GM18858 (cell line): Measurements from ENCODE around the gene ATXN1L.
"Not testable (repeated sequence)": the region's sequence is repeated elsewhere in the genome, so short reads cannot be mapped to it uniquely, and the experiment has no call there.

ENCODE experiments used
- ATAC-seq: cut with Tn5 transposase; IDR thresholded peaks from one replicate; pipeline ENCODE4 v1.9.1; 2021; ENCODE audit not compliant: unreplicated experiment

The ATXN1L gene

DNA sequence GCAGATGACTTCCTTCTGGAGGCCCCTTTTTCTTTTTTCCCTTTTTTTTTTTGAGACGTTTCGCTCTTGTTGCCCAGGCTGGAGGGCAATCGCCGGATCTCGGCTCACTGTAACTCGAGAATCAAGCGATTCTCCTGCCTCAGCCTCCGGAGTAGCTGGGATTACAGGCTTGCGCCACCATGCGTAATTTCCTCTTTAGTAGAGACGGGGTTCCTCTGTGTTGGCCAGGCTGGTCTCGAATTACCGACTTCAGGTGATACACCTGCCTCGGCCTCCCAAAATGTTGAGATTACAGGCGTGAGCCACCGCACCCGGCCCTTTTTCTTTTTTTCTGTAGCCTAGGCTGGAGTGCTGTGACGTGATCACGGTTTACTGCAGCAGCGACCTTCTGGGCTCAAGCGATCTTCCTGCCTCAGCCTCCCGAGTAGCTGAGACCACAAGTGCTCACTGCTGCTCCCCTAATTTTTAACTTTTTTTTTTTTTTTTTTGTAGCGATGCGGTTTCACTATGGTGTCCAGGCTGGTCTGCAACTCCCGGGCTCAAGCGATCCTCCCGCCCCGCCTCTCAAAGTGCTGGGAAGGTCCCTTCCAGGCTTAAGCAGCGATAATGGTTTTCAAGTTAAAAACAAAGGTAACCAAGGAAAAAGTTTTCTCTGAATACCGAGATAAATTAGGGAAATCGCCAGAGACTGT is 48.6 kb downstream of the ATXN1L start:
- ATAC-seq = no peak

DNA sequence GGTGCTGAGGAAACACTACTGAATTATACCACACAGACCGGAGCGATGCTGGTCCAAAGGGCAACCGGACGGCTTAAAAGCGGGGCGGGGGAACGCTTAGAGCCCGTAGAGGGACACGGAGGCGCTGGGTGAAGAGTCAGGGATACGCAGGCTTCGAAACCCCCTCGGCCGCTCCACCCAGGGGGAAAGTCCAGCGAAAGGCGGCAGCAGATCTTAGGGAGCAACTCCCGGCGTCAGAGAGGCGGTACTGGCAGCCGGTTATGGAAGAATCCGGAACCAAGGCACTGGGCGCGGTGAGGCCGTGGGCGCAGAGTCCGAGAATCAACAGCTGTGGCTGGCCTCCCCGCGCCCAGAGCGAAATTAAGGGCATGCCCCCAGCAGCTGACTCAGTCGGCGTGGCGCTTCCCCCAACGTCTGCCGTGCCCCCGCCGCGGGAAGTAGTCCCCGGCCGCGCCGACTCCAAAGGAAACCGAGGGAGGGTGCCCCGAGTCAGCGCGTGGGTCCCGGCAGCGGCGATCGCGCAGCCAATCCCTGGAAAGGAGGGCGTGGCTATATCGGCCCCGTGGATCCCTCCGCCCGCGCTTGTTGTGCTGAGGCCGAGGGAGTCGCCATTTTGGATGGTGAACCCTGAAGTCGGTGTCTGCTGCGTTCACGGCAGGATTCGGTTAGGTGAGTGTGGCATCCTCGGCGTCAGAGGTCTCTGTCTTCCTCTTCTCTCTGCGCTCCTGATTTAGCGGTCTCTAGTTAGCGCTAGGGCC is 49.3 kb downstream of the ATXN1L start, which contains the start of gene IST1:
TSS of gene IST1 (plus strand) at position 611 of the 758 bp plus-strand sequence. CDS start 20,110 bp downstream, outside the sequence.
- peak; percentile 63 for ATAC-seq

- no peak for ATAC-seq
Observed at GRCh38 chr16:71895679-71896365, 50.0 kb downstream of the ATXN1L start.

GRCh38 chr16:71896764-71897368 is 51.1 kb downstream of the ATXN1L start:
- no peak for ATAC-seq

DNA sequence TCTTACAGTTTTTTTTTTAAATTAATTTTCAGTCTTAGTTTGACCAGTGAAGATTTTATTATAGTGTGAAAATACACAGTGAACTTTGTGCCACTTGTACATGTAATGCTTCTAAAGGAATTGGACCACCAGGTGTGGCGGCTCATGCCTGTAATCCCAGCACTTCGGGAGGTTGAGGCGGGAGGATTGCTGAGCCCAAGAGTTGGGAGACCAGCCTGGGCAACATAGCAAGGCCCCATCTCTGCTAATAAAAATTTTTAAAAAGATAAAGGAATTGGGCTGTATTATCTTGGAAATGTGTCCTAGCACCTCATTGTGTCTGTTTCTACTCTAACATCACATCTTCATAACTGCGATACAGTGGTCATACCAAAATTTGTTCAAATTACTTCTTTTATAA is 53.4 kb downstream of the ATXN1L start:
- ATAC-seq = no peak

DNA sequence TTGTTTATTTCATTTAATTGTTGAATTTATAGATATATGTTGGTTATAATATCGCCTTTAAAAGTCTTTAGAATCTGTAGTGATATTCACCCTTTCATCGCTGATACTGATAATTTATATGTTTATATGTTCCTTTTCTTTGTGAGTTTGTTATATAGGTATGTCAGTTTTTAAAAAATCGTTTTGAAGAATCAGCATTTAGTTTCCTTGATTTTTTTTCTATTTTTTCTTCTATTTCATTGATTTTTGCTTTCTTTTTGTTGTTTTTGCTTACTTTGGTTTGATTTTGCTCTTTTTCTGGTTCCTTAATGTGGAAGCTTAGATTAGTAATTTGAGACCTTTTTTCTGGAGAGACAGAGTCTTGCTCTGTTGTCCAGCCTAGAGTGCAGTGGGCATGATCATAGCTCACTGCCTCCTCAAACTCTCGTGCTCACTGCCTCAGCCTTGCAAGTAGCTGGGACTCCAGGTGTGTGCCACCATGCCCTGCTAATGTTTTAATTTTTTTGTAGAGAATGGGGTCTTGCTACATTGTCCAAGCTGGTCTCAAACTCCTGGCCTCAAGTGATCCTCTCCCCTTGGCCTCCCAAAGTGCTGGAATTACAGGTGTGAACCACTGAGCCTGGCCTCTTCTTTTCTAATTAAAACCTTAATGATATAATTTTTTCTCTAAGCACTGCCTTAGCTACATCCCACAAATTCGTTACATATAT is 57.0 kb downstream of the ATXN1L start:
- ATAC-seq = no peak

GRCh38 chr16:71903608-71904007 is 57.8 kb downstream of the ATXN1L start:
- no peak for ATAC-seq

GRCh38 chr16:71904239-71904638 is 58.5 kb downstream of the ATXN1L start:
- ATAC-seq = no peak

DNA sequence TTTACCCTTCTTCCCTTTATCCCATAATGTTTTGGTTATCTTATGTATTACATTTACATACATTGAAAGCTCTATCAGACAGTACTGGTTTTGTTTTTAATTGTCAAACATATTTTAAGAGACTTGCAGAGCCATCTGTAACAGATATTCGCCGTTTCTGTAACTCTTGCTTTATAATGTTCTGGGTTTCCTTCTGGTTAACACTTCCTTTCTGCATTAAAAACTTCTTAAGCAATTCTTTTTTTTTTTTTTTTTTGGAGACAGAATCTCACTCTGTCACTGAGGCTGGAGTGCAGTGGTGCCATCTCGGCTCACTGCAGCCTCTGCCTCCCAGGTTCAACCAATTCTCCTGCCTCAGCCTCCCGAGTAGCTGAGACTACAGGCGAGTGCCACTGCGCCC is 60.0 kb downstream of the ATXN1L start:
- ATAC-seq = not testable (repeated sequence)
